ENCODE data around the gene FOXF2. TPM values are rescaled to one million over a fixed set of nuclear protein-coding genes. Genes with fewer than 3 reads are reported as not detected.

FOXF2 gene
- total and polyA plus RNA-seq, 2 of the 4 experiments (the other 2 are of a cell fraction) = 2.5 to 16.3 TPM

- H2BK20ac ChIP-seq (ENCODE audit: low read depth, low read length) = no peak overlapping the region
- no TSS peak for BruUV-seq (replicated peaks)
- H2BK5ac ChIP-seq (ENCODE audit: low read depth, low read length, poor library complexity, severe bottlenecking) = no peak overlapping the region
- H3K4me2 ChIP-seq (ENCODE audit: low read depth, low read length) = no peak overlapping the region
- H4K20me1 ChIP-seq (ENCODE audit: insufficient read depth, low read length) = no peaks in the 10 kb centered on the region
- H3K14ac ChIP-seq (replicated peaks; ENCODE audit: low read depth, low read length) = no peak overlapping the region
- peaks cover 20% of the 10 kb centered on the region for H3K27me3 ChIP-seq (ENCODE audit: control insufficient read depth, insufficient read depth, low read length)
- H3K36me3 ChIP-seq (ENCODE audit: control insufficient read depth, insufficient read depth, low read length) = no peaks in the 10 kb centered on the region
- DNase-seq (no peak), ATAC-seq (ENCODE audit: low read depth) (no peak)
- H3K4me1 ChIP-seq (ENCODE audit: control insufficient read depth, insufficient read depth, low read length) = no peaks in the 10 kb centered on the region
- no peak overlapping the region for H3K9ac ChIP-seq (ENCODE audit: low read depth, low read length)
- H2AK9ac ChIP-seq (replicated peaks; ENCODE audit: low read depth, low read length, poor library complexity) = no peak overlapping the region
- TF ChIP-seq RCOR1 (IDR thresholded peaks at IDR 0.05; ENCODE audit: insufficient replicate concordance, low read length) = no peak
- TF ChIP-seq SMC3 (IDR thresholded peaks at IDR 0.05; ENCODE audit: low read depth, low read length) = no peak
- TF ChIP-seq, protein P1, sequence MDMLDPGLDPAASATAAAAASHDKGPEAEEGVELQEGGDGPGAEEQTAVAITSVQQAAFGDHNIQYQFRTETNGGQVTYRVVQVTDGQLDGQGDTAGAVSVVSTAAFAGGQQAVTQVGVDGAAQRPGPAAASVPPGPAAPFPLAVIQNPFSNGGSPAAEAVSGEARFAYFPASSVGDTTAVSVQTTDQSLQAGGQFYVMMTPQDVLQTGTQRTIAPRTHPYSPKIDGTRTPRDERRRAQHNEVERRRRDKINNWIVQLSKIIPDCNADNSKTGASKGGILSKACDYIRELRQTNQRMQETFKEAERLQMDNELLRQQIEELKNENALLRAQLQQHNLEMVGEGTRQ (IDR thresholded peaks at IDR 0.05; ENCODE audit: low read depth, low read length) = no peak
- no peak for TF ChIP-seq BHLHE40 (IDR thresholded peaks at IDR 0.05; ENCODE audit: low read depth, low read length)
- no peak for TF ChIP-seq CEBPB (IDR thresholded peaks at IDR 0.05; ENCODE audit: low read depth, low read length)
- TF ChIP-seq NFE2L2 (IDR thresholded peaks at IDR 0.05; ENCODE audit: low read depth, low read length) = no peak
- TF ChIP-seq MAFK (IDR thresholded peaks at IDR 0.05; ENCODE audit: low read depth, low read length) = no peak
- TF ChIP-seq RFX5 (IDR thresholded peaks at IDR 0.05; ENCODE audit: low read depth, low read length) = no peak
- TF ChIP-seq FOS (IDR thresholded peaks at IDR 0.05; ENCODE audit: low read depth, low read length) = no peak
- TF ChIP-seq POLR2A (IDR thresholded peaks at IDR 0.05; ENCODE audit: low read depth, low read length) = no peak
- no peak for TF ChIP-seq CHD1 (IDR thresholded peaks at IDR 0.05; ENCODE audit: low read depth, low read length)
- TF ChIP-seq RAD21 (IDR thresholded peaks at IDR 0.05; ENCODE audit: low read length) = no peak
- TF ChIP-seq, protein P2, sequence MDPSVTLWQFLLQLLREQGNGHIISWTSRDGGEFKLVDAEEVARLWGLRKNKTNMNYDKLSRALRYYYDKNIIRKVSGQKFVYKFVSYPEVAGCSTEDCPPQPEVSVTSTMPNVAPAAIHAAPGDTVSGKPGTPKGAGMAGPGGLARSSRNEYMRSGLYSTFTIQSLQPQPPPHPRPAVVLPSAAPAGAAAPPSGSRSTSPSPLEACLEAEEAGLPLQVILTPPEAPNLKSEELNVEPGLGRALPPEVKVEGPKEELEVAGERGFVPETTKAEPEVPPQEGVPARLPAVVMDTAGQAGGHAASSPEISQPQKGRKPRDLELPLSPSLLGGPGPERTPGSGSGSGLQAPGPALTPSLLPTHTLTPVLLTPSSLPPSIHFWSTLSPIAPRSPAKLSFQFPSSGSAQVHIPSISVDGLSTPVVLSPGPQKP (IDR thresholded peaks at IDR 0.05; ENCODE audit: borderline replicate concordance, low read depth, low read length) = no peak
- TF ChIP-seq MAZ (IDR thresholded peaks at IDR 0.05; ENCODE audit: borderline replicate concordance, low read depth, low read length) = no peak
- no peak overlapping the region for H3K23ac ChIP-seq (ENCODE audit: low read depth, low read length)
- no peak overlapping the region for H3K4ac ChIP-seq (ENCODE audit: low read depth, low read length)
- no peak overlapping the region for H2BK120ac ChIP-seq (ENCODE audit: low read depth, low read length)
- intact Hi-C loops (cut with micrococcal nuclease) = loop anchor here (1.0 to 5.0 kb wide), 6 partner anchors 39 to 1249 kb away; no protein-coding TSS in a partner anchor
- H3K79me1 ChIP-seq (ENCODE audit: low read depth in 1 of 2, low read length in 2 of 2) = no peaks in the 10 kb centered on the region
- no peak overlapping the region for H4K91ac ChIP-seq (ENCODE audit: insufficient read depth, low read depth, low read length)
- ChIA-PET CTCF (interaction anchor here (0.5 to 1.7 kb wide), 5 partner anchors 52 to 1000 kb away, joined by 3 to 5 read pairs (median 4); no protein-coding TSS in a partner anchor), POLR2A (ENCODE audit: unreplicated experiment) (no interaction called here)
- H3K27ac ChIP-seq (ENCODE audit: insufficient read depth, low read length) = no peak overlapping the region
- no peak overlapping the region for H3K4me3 ChIP-seq (ENCODE audit: insufficient read depth, low read depth, low read length)
- no peaks in the 10 kb centered on the region for H3K9me1 ChIP-seq (ENCODE audit: insufficient read depth, low read length)
- in situ Hi-C loops (cut with MboI; ENCODE audit: low sequenced_read_pairs) = no loop called here
- WGBS, 2 experiments (ENCODE audit: extremely low coverage in 2 of 2, insufficient read length in 1 of 2) = 94% methylated on average over 3 of the region's 6 CpGs; no CpG with 5 or more reads in 1 of the 2 experiments
- dilution Hi-C loops (cut with HindIII; ENCODE audit: low sequenced_read_pairs, unreplicated experiment) = no loop called here
- no peak overlapping the region for H3K18ac ChIP-seq (ENCODE audit: low read depth, low read length)
- H4K8ac ChIP-seq (ENCODE audit: low read depth in 2 of 2, low read length in 2 of 2) = no peak overlapping the region
- H2BK15ac ChIP-seq (ENCODE audit: low read depth, low read length) = no peak overlapping the region
- no peak overlapping the region for H2AFZ ChIP-seq (replicated peaks; ENCODE audit: low read length, poor library complexity)
- H2AK5ac ChIP-seq (ENCODE audit: low read depth, low read length) = no peak overlapping the region
- no peaks in the 10 kb centered on the region for H3K9me3 ChIP-seq (ENCODE audit: control insufficient read depth, insufficient read depth, low read length)
- no peak overlapping the region for H3K56ac ChIP-seq (ENCODE audit: extremely low read depth, insufficient read depth, low read length)
- no peak overlapping the region for H4K5ac ChIP-seq (ENCODE audit: low read depth, low read length)
Measured at GRCh38 chr6:1435806-1436205, 46.4 kb downstream of the FOXF2 start.

Data from IMR-90 (cell line).